Liver (tissue), 9 donors: Measurements from ENCODE around the gene TMA7B. TPM values are rescaled to one million over a fixed set of nuclear protein-coding genes. Genes with fewer than 3 reads are reported as not detected.

Source experiments
- DNase-seq: peaks from one replicate; pipeline ENCODE4 v3.0.0-alpha.2; 2017; ENCODE audit warnings: low spot score
- H3K27ac ChIP-seq, 2 donors: one replicate each; pipeline ENCODE4 v1.7.0; 2013; ENCODE audit warnings: inconsistent platforms in 2 of 2, low read length in 2 of 2, control low read depth in 1 of 2, low read depth in 1 of 2, mild to moderate bottlenecking in 1 of 2
- H3K27me3 ChIP-seq, 4 donors: one replicate each; pipeline versions ENCODE4 v1.6.1 to v1.7.0; 2013; ENCODE audit warnings: low read length in 3 of 4, inconsistent platforms in 1 of 4, mild to moderate bottlenecking in 1 of 4, moderate library complexity in 1 of 4; ENCODE audit not compliant: control insufficient read depth in 4 of 4, insufficient read depth in 4 of 4
- H3K36me3 ChIP-seq, 4 donors: one replicate each; pipeline versions ENCODE4 v1.6.1 to v1.7.0; 2013; ENCODE audit warnings: low read length in 3 of 4, mild to moderate bottlenecking in 3 of 4, low read depth in 1 of 4, moderate library complexity in 1 of 4; ENCODE audit not compliant: control insufficient read depth in 4 of 4, insufficient read depth in 3 of 4
- H3K4me1 ChIP-seq, 4 donors: one replicate each; pipeline versions ENCODE4 v1.6.1 to v1.7.0; 2013; ENCODE audit warnings: low read length in 3 of 4, mild to moderate bottlenecking in 3 of 4, moderate library complexity in 1 of 4; ENCODE audit not compliant: control insufficient read depth in 4 of 4, insufficient read depth in 4 of 4
- H3K4me3 ChIP-seq, 3 donors: one replicate each; pipeline versions ENCODE4 v1.6.1 to v1.7.0; 2013; ENCODE audit warnings: low read length in 3 of 3, control low read depth in 1 of 3, low read depth in 1 of 3, mild to moderate bottlenecking in 1 of 3
- H3K9ac ChIP-seq, 2 donors: one replicate each; pipeline ENCODE4 v1.7.0; 2013; ENCODE audit warnings: low read length in 2 of 2, mild to moderate bottlenecking in 2 of 2, moderate library complexity in 2 of 2, control low read depth in 1 of 2, low read depth in 1 of 2
- H3K9me3 ChIP-seq, 4 donors: one replicate each; pipeline versions ENCODE4 v1.6.1 to v1.7.0; 2013; ENCODE audit warnings: low read length in 3 of 4; ENCODE audit not compliant: control insufficient read depth in 4 of 4
- EGR1 ChIP-seq, 2 donors: IDR thresholded peaks; 2 replicates each; pipeline ENCODE4 v1.6.1; 2016 to 2018; ENCODE audit warnings: antibody characterized with exemption in 2 of 2, low read depth in 2 of 2
- FOXA1 ChIP-seq: IDR thresholded peaks from 2 replicates; pipeline ENCODE4 v1.6.1; 2016; ENCODE audit warnings: antibody characterized with exemption
- FOXA2 ChIP-seq: IDR thresholded peaks from 2 replicates; pipeline ENCODE4 v1.6.1; 2016; ENCODE audit warnings: antibody characterized with exemption
- GABPA ChIP-seq, 2 donors: IDR thresholded peaks in 1 of 2; conservative IDR thresholded peaks in 1 of 2; 2 replicates each; pipeline ENCODE4 v1.6.1; 2016; ENCODE audit warnings: antibody characterized with exemption in 2 of 2, mild to moderate bottlenecking in 1 of 2, moderate library complexity in 1 of 2
- HNF4A ChIP-seq, 2 donors: conservative IDR thresholded peaks; 2 replicates each; pipeline ENCODE4 v1.6.1; 2016; ENCODE audit warnings: antibody characterized with exemption in 2 of 2, mild to moderate bottlenecking in 2 of 2
- HNF4G ChIP-seq: IDR thresholded peaks from 2 replicates; pipeline ENCODE4 v1.6.1; 2016; ENCODE audit warnings: antibody characterized with exemption
- RAD21 ChIP-seq, 2 donors: IDR thresholded peaks; 2 replicates each; pipeline ENCODE4 v1.6.1; 2016; ENCODE audit warnings: antibody characterized with exemption in 2 of 2, mild to moderate bottlenecking in 2 of 2
- RXRA ChIP-seq, 2 donors: IDR thresholded peaks; 2 replicates each; pipeline ENCODE4 v1.6.1; 2017 to 2018; ENCODE audit warnings: antibody characterized with exemption in 2 of 2, mild to moderate bottlenecking in 1 of 2
- TAF1 ChIP-seq: conservative IDR thresholded peaks from 2 replicates; pipeline ENCODE4 v1.6.1; 2016; ENCODE audit warnings: antibody characterized with exemption, mild to moderate bottlenecking
- YY1 ChIP-seq: IDR thresholded peaks from 2 replicates; pipeline ENCODE4 v1.6.1; 2016; ENCODE audit warnings: antibody characterized with exemption, mild to moderate bottlenecking
- WGBS: extraction: QIAGEN DNeasy Blood & Tissue Kit; methylation state at CpG from one replicate; pipeline ENCODE4 v1.1.7; 2013; 5-methylcytosine and 5-hydroxymethylcytosine counted together
- polyA plus RNA-seq, 2 donors: library from polyadenylated mRNA; stranded (reverse) in 1 of 2; unstranded in 1 of 2; fragments of 200-250 nt in 1 of 2; fragments of >200 nt in 1 of 2; fragmentation: Nextera tagmentation in 1 of 2; extraction: Ambion mirVana in 1 of 2; gene quantifications; one replicate each; pipeline versions ENCODE4 v1.2.1 to v1.2.3, GENCODE V29; 2013 to 2015
- total RNA-seq, 2 donors: library from RNA; depleted of rRNA; stranded (reverse); fragments of >200 nt; gene quantifications; one replicate each; pipeline ENCODE4 v1.2.3, GENCODE V29; 2014
- TF ChIP-seq, protein P1 (sequence below): IDR thresholded peaks from 2 replicates; pipeline ENCODE4 v1.6.1; 2016; ENCODE audit warnings: antibody characterized with exemption
- TF ChIP-seq, protein P2 (sequence below): IDR thresholded peaks from 2 replicates; pipeline ENCODE4 v1.6.1; 2016; ENCODE audit warnings: antibody characterized with exemption
- TF ChIP-seq, protein P3 (sequence below): IDR thresholded peaks from 2 replicates; pipeline ENCODE4 v1.6.1; 2016; ENCODE audit warnings: antibody characterized with exemption
- TF ChIP-seq, protein P4 (sequence below): fragments of 150-350 bp; IDR thresholded peaks from 2 replicates; pipeline ENCODE4 v1.5.1; 2017; ENCODE audit warnings: improper control_type of control experiment, low read depth, low read length; ENCODE audit not compliant: missing input control
- TF ChIP-seq, protein P5 (sequence below): IDR thresholded peaks from 2 replicates; pipeline ENCODE4 v1.6.1; 2016; ENCODE audit warnings: antibody characterized with exemption, mild to moderate bottlenecking
- donor health status: healthy.
- donor health status: healthy.
- donor health status: healthy.
- donor health status: healthy.
- donor health status: healthy.

TMA7B gene
- total and polyA plus RNA-seq, 4 donors, result 0.25 to 2.1 TPM; not detected in 2

DNA sequence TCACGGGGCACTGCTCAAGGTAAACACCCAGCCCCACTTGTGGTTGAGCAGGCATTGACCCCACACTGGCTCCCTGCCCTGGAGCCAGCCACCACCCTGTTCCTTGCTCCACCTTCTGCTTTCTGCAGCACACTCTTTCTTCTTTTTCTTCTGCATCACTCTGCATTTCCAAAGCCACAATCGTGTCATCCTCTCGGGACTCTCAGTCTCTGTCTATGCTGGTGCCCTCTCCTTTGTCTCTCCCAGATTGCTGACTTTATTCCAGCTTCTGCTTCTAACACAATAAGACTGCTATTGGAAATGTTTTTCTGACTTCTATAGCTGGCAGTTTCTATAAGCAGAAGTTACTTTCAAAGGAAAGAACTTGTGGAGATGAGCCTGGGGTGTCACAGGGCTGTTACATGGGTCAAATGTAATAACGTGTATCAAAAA lies 44.9 kb upstream of the TMA7B start:
- Histone ChIP-seq H3K36me3 (no peaks in the 10 kb centered on the region), H3K4me3 (no peak overlapping the region), H3K9me3 (no peaks in the 10 kb centered on the region), H3K27me3 (peaks cover 0 to 4% (median 1%) of the 10 kb centered on the region in 4 donors), H3K27ac (no peak overlapping the region), H3K9ac (no peak overlapping the region), H3K4me1 (no peaks in the 10 kb centered on the region)
- 50% methylated on average over 4 of the region's 4 CpGs for WGBS
- DNase-seq, result no peak
- TF ChIP-seq, protein P1, sequence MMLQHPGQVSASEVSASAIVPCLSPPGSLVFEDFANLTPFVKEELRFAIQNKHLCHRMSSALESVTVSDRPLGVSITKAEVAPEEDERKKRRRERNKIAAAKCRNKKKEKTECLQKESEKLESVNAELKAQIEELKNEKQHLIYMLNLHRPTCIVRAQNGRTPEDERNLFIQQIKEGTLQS, result no peak
- no peak for TF ChIP-seq YY1
- no peak for TF ChIP-seq FOXA2
- TF ChIP-seq, protein P2, sequence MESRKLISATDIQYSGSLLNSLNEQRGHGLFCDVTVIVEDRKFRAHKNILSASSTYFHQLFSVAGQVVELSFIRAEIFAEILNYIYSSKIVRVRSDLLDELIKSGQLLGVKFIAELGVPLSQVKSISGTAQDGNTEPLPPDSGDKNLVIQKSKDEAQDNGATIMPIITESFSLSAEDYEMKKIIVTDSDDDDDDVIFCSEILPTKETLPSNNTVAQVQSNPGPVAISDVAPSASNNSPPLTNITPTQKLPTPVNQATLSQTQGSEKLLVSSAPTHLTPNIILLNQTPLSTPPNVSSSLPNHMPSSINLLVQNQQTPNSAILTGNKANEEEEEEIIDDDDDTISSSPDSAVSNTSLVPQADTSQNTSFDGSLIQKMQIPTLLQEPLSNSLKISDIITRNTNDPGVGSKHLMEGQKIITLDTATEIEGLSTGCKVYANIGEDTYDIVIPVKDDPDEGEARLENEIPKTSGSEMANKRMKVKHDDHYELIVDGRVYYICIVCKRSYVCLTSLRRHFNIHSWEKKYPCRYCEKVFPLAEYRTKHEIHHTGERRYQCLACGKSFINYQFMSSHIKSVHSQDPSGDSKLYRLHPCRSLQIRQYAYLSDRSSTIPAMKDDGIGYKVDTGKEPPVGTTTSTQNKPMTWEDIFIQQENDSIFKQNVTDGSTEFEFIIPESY, result no peak
- TF ChIP-seq, protein P3, sequence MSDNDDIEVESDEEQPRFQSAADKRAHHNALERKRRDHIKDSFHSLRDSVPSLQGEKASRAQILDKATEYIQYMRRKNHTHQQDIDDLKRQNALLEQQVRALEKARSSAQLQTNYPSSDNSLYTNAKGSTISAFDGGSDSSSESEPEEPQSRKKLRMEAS, result no peak
- TF ChIP-seq GABPA (IDR thresholded peaks at IDR 0.05 in 1 of 2, conservative IDR thresholded peaks at IDR 0.05 in 1 of 2), result no peak
- TF ChIP-seq HNF4A (conservative IDR thresholded peaks at IDR 0.05), result no peak
- no peak for TF ChIP-seq EGR1 (IDR thresholded peaks at IDR 0.05; ENCODE audit: low read depth in 2 of 2)
- no peak for TF ChIP-seq HNF4G
- TF ChIP-seq RAD21 (IDR thresholded peaks at IDR 0.05), result no peak

DNA sequence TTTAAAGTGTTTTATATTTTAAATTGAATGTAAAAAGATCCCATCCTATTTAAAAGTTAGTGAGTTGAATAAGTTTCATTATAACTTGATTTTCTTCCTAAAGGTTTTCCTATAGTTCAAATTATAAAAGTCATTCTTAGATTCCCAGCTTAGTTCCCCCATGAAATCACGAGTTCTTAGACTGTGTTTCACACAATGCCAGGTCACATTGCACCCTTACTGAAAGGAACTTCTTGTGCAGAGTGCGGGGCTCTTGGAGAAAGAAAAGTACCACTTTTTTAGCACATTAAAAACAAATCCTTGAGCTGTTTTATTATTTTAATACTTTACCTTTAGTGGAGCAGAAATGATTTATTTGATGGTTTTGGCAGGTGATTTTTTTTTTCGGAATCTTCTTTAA lies 43.7 kb upstream of the TMA7B start:
- Histone ChIP-seq H3K9ac (no peak overlapping the region), H3K27ac (no peak overlapping the region), H3K9me3 (no peaks in the 10 kb centered on the region), H3K4me3 (no peak overlapping the region), H3K27me3 (peaks cover 0 to 4% (median 1%) of the 10 kb centered on the region in 4 donors), H3K4me1 (no peaks in the 10 kb centered on the region), H3K36me3 (no peaks in the 10 kb centered on the region)
- TF ChIP-seq YY1, result no peak
- TF ChIP-seq, protein P4, sequence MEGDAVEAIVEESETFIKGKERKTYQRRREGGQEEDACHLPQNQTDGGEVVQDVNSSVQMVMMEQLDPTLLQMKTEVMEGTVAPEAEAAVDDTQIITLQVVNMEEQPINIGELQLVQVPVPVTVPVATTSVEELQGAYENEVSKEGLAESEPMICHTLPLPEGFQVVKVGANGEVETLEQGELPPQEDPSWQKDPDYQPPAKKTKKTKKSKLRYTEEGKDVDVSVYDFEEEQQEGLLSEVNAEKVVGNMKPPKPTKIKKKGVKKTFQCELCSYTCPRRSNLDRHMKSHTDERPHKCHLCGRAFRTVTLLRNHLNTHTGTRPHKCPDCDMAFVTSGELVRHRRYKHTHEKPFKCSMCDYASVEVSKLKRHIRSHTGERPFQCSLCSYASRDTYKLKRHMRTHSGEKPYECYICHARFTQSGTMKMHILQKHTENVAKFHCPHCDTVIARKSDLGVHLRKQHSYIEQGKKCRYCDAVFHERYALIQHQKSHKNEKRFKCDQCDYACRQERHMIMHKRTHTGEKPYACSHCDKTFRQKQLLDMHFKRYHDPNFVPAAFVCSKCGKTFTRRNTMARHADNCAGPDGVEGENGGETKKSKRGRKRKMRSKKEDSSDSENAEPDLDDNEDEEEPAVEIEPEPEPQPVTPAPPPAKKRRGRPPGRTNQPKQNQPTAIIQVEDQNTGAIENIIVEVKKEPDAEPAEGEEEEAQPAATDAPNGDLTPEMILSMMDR, result no peak
- no peak for TF ChIP-seq FOXA1
- no peak for TF ChIP-seq HNF4G
- TF ChIP-seq RXRA (IDR thresholded peaks at IDR 0.05), result no peak
- no peak for TF ChIP-seq FOXA2
- TF ChIP-seq GABPA (IDR thresholded peaks at IDR 0.05 in 1 of 2, conservative IDR thresholded peaks at IDR 0.05 in 1 of 2), result no peak
- no peak for TF ChIP-seq TAF1
- no peak for TF ChIP-seq HNF4A (conservative IDR thresholded peaks at IDR 0.05)
- TF ChIP-seq, protein P5, sequence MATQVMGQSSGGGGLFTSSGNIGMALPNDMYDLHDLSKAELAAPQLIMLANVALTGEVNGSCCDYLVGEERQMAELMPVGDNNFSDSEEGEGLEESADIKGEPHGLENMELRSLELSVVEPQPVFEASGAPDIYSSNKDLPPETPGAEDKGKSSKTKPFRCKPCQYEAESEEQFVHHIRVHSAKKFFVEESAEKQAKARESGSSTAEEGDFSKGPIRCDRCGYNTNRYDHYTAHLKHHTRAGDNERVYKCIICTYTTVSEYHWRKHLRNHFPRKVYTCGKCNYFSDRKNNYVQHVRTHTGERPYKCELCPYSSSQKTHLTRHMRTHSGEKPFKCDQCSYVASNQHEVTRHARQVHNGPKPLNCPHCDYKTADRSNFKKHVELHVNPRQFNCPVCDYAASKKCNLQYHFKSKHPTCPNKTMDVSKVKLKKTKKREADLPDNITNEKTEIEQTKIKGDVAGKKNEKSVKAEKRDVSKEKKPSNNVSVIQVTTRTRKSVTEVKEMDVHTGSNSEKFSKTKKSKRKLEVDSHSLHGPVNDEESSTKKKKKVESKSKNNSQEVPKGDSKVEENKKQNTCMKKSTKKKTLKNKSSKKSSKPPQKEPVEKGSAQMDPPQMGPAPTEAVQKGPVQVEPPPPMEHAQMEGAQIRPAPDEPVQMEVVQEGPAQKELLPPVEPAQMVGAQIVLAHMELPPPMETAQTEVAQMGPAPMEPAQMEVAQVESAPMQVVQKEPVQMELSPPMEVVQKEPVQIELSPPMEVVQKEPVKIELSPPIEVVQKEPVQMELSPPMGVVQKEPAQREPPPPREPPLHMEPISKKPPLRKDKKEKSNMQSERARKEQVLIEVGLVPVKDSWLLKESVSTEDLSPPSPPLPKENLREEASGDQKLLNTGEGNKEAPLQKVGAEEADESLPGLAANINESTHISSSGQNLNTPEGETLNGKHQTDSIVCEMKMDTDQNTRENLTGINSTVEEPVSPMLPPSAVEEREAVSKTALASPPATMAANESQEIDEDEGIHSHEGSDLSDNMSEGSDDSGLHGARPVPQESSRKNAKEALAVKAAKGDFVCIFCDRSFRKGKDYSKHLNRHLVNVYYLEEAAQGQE, result no peak
- DNase-seq, result no peak
- WGBS, result 75% methylated on average over 3 of the region's 3 CpGs
